NB4 (cell line): Measurements from ENCODE around the gene NPR3.

Experiments
- DNase-seq: peaks from one replicate; pipeline ENCODE4 v3.0.0; 2010; ENCODE audit warnings: low read depth
- H3K4me3 ChIP-seq: one replicate; pipeline ENCODE4 v1.5.1; 2011; ENCODE audit warnings: mild to moderate bottlenecking, low read depth, low read length, moderate library complexity
- MYC ChIP-seq: IDR thresholded peaks from 2 replicates; pipeline ENCODE4 v1.6.1; 2011; ENCODE audit warnings: low read depth, low read length
- POLR2A ChIP-seq: IDR thresholded peaks from 2 replicates; pipeline ENCODE4 v1.6.1; 2011; ENCODE audit warnings: mild to moderate bottlenecking; ENCODE audit not compliant: insufficient read length; ENCODE audit errors: extremely low read depth
- TF ChIP-seq, protein P1 (sequence below): IDR thresholded peaks from 2 replicates; pipeline ENCODE4 v1.6.1; 2011; ENCODE audit warnings: low read depth, low read length
- TF ChIP-seq, protein P2 (sequence below): IDR thresholded peaks from one replicate; pipeline ENCODE4 v1.5.1; 2012; ENCODE audit warnings: low read depth, low read length

Gene NPR3

DNA sequence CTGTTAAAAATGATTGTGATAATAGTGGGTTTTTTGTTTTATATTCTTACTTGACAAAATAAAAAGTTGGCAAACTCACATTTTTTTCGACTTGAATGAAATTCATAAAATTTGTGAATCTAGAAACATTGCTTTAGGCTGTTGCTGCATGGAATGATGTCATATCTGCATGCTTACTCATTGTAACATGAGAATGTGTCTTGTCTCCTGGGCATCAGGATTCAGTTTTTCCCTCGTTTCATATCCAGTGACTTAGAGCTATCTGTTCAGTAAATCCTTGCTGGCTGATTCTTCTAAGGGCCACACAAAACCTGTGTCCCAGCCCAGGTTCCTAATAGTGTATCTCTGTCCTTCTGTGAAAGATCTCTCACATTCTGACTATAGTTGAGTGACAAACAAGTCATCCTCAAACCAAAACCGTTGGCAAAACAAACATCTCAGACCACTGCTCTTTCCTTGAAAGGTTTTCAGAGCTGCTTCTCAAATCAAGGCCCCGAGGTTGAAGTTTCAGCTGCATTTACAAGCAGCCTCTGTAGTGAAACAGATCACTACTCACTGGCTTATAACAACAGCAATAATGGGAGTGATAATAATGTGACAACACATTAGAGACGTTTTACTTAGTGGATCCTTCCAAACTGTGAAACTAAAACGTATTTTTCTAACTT, 95.0 kb downstream of the NPR3 start:
- TF ChIP-seq MYC: no peak
- TF ChIP-seq POLR2A: no peak
- TF ChIP-seq, protein P1, sequence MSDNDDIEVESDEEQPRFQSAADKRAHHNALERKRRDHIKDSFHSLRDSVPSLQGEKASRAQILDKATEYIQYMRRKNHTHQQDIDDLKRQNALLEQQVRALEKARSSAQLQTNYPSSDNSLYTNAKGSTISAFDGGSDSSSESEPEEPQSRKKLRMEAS: no peak
- TF ChIP-seq, protein P2, sequence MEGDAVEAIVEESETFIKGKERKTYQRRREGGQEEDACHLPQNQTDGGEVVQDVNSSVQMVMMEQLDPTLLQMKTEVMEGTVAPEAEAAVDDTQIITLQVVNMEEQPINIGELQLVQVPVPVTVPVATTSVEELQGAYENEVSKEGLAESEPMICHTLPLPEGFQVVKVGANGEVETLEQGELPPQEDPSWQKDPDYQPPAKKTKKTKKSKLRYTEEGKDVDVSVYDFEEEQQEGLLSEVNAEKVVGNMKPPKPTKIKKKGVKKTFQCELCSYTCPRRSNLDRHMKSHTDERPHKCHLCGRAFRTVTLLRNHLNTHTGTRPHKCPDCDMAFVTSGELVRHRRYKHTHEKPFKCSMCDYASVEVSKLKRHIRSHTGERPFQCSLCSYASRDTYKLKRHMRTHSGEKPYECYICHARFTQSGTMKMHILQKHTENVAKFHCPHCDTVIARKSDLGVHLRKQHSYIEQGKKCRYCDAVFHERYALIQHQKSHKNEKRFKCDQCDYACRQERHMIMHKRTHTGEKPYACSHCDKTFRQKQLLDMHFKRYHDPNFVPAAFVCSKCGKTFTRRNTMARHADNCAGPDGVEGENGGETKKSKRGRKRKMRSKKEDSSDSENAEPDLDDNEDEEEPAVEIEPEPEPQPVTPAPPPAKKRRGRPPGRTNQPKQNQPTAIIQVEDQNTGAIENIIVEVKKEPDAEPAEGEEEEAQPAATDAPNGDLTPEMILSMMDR: no peak
- DNase-seq: no peak
- H3K4me3 ChIP-seq: no peak overlapping the region

DNA sequence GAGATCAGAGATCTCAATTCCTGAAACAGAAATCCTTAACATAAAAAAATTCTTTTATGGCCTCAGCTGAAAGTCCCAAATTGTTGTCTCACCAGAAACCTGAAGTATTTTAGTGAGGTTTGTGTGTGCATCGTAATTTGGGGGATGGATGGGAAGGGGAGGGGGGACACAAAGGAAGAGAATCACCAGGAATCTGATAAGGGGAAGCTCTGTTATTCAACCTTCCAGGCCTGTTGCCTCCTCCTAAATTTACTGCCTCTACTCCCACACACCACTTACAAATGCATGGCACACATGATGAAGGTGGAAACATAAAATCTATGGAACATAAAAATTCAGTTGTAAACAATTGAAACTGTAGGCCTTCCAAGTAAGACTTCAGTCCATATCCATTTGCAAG, 97.7 kb downstream of the NPR3 start:
- DNase-seq: no peak
- TF ChIP-seq, protein P1: no peak
- TF ChIP-seq, protein P2: no peak
- TF ChIP-seq MYC (no peak), POLR2A (no peak)
- H3K4me3 ChIP-seq: no peak overlapping the region

DNA sequence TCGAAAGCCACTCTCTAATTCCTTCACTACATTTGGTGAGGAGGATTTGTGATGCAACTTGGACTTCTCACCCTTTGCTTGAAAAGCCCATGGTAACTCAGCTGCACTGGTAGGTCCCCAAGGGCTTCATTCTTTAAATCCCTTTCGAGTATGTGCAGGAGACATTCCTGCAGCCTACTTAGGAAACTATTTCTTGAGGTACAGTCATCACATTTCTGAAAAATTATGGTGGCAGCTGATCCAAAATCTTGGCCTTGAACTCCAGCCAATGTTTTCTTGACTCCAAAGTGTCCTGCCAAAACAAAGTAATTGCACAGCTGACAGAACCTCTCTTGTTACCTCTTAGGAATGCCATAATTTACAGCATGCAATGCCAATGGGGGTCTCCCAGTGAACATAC, 99.7 kb downstream of the NPR3 start:
- no peak for TF ChIP-seq POLR2A
- TF ChIP-seq, protein P2: no peak
- no peak for TF ChIP-seq MYC
- TF ChIP-seq, protein P1: no peak
- no peak for DNase-seq
- no peak overlapping the region for H3K4me3 ChIP-seq

- TF ChIP-seq POLR2A (no peak), MYC (no peak)
- TF ChIP-seq, protein P2: no peak
- TF ChIP-seq, protein P1: no peak
- no peak overlapping the region for H3K4me3 ChIP-seq
- no peak for DNase-seq
These were observed 101.3 kb downstream of the NPR3 start for GRCh38 chr5:32812399-32812798.

GRCh38 chr5:32814141-32814540, 103.0 kb downstream of the NPR3 start:
- no peak overlapping the region for H3K4me3 ChIP-seq
- no peak for DNase-seq
- TF ChIP-seq MYC (no peak), POLR2A (no peak)
- TF ChIP-seq, protein P2: no peak
- TF ChIP-seq, protein P1: no peak
